Lower leg skin (tissue), 3 donors: ENCODE data around the gene EPSTI1.

Experiments
- CTCF ChIP-seq, 3 donors: fragments of 450-650 bp; IDR thresholded peaks; one replicate each; pipeline ENCODE4 v1.5.1; 2016; ENCODE audit warnings: antibody characterized with exemption in 3 of 3, mild to moderate bottlenecking in 3 of 3, moderate library complexity in 2 of 3
- POLR2A ChIP-seq, 2 donors: fragments of 450-650 bp; IDR thresholded peaks; one replicate each; pipeline ENCODE4 v1.6.1; 2016 to 2017; ENCODE audit warnings: antibody characterized with exemption in 2 of 2, mild to moderate bottlenecking in 1 of 2, moderate library complexity in 1 of 2

GRCh38 chr13:42973581-42973980 lies 18.5 kb downstream of the EPSTI1 start:
- TF ChIP-seq CTCF (IDR thresholded peaks at IDR 0.05), result no peak
- no peak for TF ChIP-seq POLR2A (IDR thresholded peaks at IDR 0.05)
